NT2/D1 (cell line): Measurements from ENCODE around the gene TBL1XR1.

Experiments used
- SUZ12 ChIP-seq: IDR thresholded peaks from 2 replicates; pipeline ENCODE4 v1.6.1; 2011; ENCODE audit not compliant: insufficient read length, insufficient read depth; ENCODE audit errors: extremely low read depth
- YY1 ChIP-seq: IDR thresholded peaks from 2 replicates; pipeline ENCODE4 v1.6.1; 2011; ENCODE audit not compliant: insufficient read length, insufficient read depth
- ZNF274 ChIP-seq: IDR thresholded peaks from 2 replicates; pipeline ENCODE4 v1.6.1; 2011; ENCODE audit warnings: mild to moderate bottlenecking, low read depth, low read length

DNA sequence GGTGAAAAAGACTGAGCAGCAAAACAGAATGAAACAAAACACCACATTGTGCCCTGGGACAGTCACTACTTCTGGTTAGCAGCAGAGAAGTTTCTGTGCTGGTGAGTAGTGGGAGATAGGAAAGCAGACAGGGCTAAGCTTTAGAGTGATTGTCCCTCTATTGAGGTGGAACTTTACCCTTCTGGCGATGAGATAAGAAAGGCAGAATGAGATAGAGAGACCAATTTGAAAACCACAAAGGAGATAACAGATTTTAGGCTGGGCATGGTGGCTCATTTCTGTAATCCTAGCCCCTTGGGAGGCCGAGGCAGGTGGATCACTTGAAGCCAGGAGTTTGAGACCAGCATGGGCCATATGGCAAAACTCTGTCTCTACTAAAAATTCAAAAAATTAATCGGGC lies 208.5 kb downstream of the TBL1XR1 start:
- no peak for TF ChIP-seq SUZ12
- no peak for TF ChIP-seq ZNF274
- TF ChIP-seq YY1, result no peak
